AG04450 (cell line): Measurements from ENCODE around the gene CENPW. TPM values are rescaled to one million over a fixed set of nuclear protein-coding genes. Genes with fewer than 3 reads are reported as not detected.

Experiments
- CTCF ChIA-PET: fragments of 300-600, 350-600 bp; formaldehyde crosslinking; extraction: SDS; loops from one replicate; lab custom pipeline; 2022; ENCODE audit warnings: antibody characterized with exemption, inconsistent platforms; lab: Charles Lee
- POLR2A ChIA-PET: fragments of 350-600 bp; formaldehyde crosslinking; extraction: SDS; loops from one replicate; lab custom pipeline; 2021; ENCODE audit warnings: antibody characterized with exemption, inconsistent platforms; lab: Yijun Ruan, JAX
- DNase-seq: peaks from one replicate; pipeline ENCODE4 v3.0.0-alpha.2; 2011; ENCODE audit warnings: low read depth, low spot score
- H3K27ac ChIP-seq: one replicate; pipeline ENCODE4 v1.5.1; 2012; ENCODE audit warnings: low read depth, low read length, control low read depth
- H3K27me3 ChIP-seq: one replicate; pipeline ENCODE4 v1.6.0; 2012; ENCODE audit warnings: low read length; ENCODE audit not compliant: control insufficient read depth, insufficient read depth
- H3K4me3 ChIP-seq: 2 replicates; pipeline ENCODE4 v1.5.1; 2011; ENCODE audit warnings: mild to moderate bottlenecking, low read depth, low read length, control low read depth
- H3K9me3 ChIP-seq: 2 replicates; pipeline ENCODE4 v1.5.1; 2012; ENCODE audit warnings: low read length; ENCODE audit not compliant: control insufficient read depth, insufficient read depth
- polyA plus RNA-seq: library from polyadenylated mRNA; depleted of rRNA; stranded (reverse); fragments of >200 nt; gene quantifications from 2 replicates; pipeline ENCODE4 v1.2.3, GENCODE V29; 2011
- TF ChIP-seq, protein P1 (sequence below): IDR thresholded peaks from 2 replicates; pipeline ENCODE4 v1.5.1; 2011; ENCODE audit warnings: low read depth, low read length, control low read depth, inconsistent platforms

The CENPW gene
- polyA plus RNA-seq, 1 experiment, result 10.6 TPM

DNA sequence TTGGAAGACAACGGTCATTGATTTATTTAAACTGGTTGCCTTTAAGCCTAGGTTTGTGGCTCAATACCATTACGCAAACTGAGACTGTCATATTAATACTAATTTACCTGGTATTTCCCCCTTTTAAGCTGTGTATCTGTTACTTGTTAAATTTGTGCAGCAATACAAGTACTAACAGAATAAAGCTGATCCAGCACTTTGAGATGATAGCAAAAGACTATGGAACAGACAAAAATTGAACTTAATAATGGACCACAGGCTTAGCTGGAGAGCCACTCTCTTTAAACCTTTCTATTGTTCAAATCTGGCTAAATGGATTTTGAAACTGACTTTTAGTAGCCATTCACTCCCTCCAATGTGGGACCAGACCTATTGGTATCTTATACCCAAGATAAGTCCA is 6.2 kb upstream of the CENPW start:
- TF ChIP-seq, protein P1, sequence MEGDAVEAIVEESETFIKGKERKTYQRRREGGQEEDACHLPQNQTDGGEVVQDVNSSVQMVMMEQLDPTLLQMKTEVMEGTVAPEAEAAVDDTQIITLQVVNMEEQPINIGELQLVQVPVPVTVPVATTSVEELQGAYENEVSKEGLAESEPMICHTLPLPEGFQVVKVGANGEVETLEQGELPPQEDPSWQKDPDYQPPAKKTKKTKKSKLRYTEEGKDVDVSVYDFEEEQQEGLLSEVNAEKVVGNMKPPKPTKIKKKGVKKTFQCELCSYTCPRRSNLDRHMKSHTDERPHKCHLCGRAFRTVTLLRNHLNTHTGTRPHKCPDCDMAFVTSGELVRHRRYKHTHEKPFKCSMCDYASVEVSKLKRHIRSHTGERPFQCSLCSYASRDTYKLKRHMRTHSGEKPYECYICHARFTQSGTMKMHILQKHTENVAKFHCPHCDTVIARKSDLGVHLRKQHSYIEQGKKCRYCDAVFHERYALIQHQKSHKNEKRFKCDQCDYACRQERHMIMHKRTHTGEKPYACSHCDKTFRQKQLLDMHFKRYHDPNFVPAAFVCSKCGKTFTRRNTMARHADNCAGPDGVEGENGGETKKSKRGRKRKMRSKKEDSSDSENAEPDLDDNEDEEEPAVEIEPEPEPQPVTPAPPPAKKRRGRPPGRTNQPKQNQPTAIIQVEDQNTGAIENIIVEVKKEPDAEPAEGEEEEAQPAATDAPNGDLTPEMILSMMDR, result no peak
- ChIA-PET CTCF (no interaction called here), POLR2A (no interaction called here)
- no peak for DNase-seq
- Histone ChIP-seq H3K27me3 (peaks cover 5% of the 10 kb centered on the region), H3K9me3 (no peaks in the 10 kb centered on the region), H3K4me3 (no peak overlapping the region), H3K27ac (no peak overlapping the region)

DNA sequence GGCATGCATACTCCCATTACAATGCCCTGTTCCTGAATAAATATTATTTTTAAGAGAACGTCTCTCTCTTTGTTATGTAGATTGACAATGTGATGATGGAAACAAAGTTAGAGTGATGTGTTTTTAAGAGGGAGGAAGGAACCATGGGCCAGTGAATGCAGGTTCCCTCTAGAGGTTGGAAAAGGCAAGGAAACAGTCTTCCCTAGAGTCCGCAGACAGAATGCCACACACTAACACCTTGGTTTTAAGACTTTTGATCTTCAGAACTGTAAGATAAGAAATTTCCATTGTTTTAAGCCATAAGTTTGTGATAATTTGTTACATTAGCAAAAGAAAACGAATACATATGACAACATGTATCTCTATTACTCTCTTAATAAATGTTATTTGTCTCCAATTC is 4.7 kb upstream of the CENPW start:
- ChIA-PET CTCF (no interaction called here), POLR2A (no interaction called here)
- DNase-seq, result no peak
- no peak overlapping the region for H3K27ac ChIP-seq
- TF ChIP-seq, protein P1, result peak; percentile 23; the same call in 1 of the 2 replicates
- peaks cover 5% of the 10 kb centered on the region for H3K27me3 ChIP-seq
- H3K4me3 ChIP-seq, result no peak overlapping the region
- no peaks in the 10 kb centered on the region for H3K9me3 ChIP-seq

DNA sequence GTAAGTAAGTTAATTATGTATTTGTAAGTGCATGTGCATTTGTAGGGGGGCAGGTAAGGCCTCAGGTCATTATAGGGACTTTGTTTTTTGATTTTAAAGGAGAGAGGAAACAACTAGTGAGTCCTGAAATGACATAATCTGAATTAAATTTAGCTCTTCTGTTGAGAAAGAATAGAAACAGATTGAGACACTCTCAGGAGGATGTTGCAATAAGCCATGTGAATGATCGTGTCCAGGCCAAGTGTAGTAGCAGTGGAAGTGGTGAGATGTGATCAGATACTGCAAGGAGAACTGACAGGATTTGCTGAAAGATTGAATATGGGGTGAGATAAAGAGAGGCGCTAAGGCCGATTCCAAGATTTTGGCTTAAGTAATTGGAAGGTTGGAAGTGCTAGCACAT is 2.6 kb upstream of the CENPW start:
- no peaks in the 10 kb centered on the region for H3K9me3 ChIP-seq
- TF ChIP-seq, protein P1, result no peak
- ChIA-PET POLR2A (no interaction called here), CTCF (no interaction called here)
- no peak overlapping the region for H3K4me3 ChIP-seq
- no peak overlapping the region for H3K27ac ChIP-seq
- peaks cover 5% of the 10 kb centered on the region for H3K27me3 ChIP-seq
- peak; percentile 10 for DNase-seq

DNA sequence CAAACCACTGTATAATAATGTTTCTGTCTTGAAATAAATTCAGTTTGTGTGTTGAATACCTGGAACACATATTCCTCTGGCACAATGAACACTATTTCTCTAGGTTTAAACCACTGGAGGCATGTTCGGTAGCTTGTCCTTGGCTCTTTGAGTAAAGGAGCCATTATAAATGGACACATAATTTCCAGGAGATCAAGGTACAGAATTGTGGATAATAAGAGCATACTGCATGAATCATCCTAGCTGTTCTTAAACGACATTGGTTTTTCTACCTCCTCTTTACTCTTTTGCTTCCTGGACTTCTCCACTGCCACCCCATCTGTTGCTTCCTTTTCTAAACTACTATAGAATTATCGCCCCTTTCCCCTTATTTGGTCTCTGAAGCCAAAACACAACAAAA is 1.2 kb downstream of the CENPW start:
- ChIA-PET CTCF (interaction anchor here (0.7 to 3.2 kb wide), 4 partner anchors 20 to 759 kb away, joined by 3 to 24 read pairs (median 3); no protein-coding TSS in a partner anchor), POLR2A (no interaction called here)
- no peak overlapping the region for H3K27ac ChIP-seq
- DNase-seq, result no peak
- TF ChIP-seq, protein P1, result no peak
- peak overlapping the region; percentile 97 for H3K4me3 ChIP-seq
- no peaks in the 10 kb centered on the region for H3K9me3 ChIP-seq
- H3K27me3 ChIP-seq, result peaks cover 5% of the 10 kb centered on the region

DNA sequence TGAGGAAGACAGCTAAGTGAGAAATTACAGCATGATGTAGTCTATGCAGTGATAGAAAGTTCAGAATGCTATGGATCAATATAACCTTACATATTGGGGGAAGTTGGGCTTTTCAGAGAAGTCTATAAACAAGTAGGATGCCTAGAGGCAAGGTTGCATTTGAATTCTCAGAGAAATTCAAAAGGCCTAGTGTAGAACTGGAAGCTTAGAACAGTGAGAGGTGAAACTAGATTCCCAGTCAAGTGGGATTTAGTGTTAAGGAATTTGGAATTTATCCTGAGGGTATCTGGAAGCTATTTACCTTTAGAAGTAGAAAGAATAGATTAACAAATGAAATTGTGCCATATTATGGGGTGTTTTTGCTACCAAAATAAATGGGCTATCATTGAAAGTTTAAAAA is 4.3 kb downstream of the CENPW start:
- POLR2A ChIA-PET, result no interaction called here
- H3K4me3 ChIP-seq, result no peak overlapping the region
- H3K9me3 ChIP-seq, result no peaks in the 10 kb centered on the region
- TF ChIP-seq, protein P1, result no peak
- DNase-seq, result no peak
- no peaks in the 10 kb centered on the region for H3K27me3 ChIP-seq
- CTCF ChIA-PET, result interaction anchor here (1.1 to 4.2 kb wide), 2 partner anchors 17 to 311 kb away, joined by 4 to 18 read pairs; no protein-coding TSS in a partner anchor
- no peak overlapping the region for H3K27ac ChIP-seq
